ENCODE measurements around the gene ZNF579.

Gene ZNF579

DNA sequence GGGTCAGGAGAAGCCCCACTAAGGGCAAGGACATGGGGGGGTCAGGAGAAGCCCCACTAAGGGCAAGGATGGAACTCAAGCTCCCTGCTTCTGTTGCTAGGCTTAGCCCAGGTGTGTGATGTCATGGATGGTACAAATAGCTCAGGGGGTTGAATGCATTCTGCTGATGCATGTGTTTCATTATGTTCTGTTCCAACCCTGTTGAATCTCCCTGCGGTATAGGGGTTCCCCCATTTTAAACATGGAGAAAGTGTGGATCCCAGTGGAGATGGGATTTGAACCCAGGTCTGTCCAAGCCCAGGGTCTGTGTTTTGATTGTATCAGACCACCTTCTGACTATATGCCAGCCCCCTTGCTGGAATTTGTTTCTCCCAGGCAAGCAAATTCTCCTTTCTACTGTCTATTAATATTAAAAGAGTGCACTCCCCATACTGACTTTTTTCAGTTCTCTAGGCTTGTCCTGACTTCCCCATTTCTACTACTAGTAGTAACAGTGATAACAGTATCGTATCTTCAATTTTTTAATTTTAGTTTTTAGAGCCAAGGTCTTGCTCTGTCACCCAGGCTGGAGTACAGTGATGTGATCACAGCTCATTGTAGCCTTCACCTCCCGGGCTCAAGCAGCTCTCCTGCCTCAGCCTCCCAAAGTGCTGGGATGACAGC is 31.5 kb upstream of the ZNF579 start:
- no peak for DNase-seq

DNA sequence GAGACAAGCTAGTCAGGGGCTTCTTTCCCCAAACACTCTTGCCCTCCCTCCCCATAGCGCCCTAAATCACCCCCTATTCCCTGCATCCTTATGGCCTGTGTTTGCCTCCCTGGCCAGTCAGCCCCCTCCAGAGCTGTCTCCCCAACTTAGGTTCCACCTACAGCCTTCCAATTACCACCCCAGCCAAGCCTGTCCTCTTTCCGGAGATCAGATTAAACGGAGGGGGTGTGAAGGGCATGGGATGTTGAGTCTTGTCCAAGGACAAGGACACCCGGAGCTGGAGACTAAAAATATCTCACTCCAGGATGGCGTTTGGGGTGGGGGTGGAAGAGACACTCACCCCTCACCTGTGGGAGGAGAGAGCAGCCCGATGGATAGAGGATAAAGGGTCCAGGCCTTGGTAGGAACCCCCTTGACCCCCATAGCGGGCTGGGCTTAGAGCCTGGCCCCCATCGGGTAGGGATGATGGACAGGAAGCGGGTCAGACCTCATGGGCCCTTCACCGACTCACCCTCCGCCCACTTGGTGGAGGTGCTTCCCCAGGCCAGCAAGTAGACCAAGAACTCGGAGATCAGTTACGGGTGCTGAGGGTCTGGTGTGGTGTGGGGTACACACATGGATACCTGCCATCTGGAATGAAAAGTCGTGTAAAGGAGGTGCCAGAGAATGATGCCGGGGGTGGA is 30.8 kb upstream of the ZNF579 start:
- no peak for DNase-seq

DNA sequence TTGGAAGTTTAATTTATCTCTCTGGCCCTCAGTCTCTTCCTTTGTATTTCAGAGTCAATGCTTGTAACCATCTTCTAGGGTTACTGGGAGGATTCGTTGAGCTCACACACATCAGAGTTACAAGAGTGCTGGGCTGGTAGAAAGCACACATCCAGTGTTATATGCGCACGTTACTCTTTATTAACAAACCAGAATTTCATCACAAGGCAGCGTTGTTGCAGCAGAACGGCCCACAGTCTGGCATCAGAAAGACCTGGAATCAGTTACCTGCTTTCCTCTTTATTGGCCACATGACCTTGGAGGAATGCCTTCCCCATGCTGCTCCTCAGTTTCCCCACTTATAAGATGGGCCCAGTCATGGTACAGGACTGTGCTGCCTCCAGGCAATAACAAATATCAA is 28.7 kb upstream of the ZNF579 start:
- no peak for DNase-seq

DNA sequence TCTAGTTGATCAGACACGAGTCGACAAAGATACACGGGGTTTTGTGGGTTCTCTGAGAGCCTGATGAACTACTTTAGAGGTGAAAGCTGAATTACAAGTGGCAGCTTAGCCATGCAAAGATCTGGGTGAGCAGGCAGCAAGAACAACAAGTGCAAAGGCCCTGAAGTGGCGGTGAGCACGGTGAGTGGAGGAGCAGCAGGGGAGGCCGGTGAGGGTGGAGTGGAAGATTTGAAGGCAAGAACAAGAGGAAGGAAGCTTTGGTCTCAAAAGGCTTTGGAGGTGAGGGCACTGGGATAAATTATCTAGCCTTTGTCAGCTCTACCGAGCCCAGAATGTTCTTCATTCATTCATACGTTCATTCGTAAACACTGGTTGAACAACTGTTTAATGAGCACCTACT is 26.2 kb upstream of the ZNF579 start:
- DNase-seq: no peak

DNA sequence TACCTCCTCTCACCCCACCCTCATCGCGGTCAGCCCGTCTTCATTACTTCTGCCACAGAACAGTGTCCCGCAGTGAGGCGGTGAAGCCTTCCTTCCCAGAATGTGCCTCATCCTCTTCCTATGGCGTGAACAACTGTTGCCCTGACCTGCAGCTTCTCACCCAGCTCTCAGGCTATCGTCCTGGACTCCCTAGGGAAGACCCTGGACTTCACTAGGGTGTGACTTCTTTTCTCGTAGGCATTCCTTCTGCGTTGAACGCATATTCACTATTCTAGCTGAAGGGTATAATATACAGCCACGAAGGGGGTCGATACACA is 25.8 kb upstream of the ZNF579 start:
- no peak for DNase-seq

DNA sequence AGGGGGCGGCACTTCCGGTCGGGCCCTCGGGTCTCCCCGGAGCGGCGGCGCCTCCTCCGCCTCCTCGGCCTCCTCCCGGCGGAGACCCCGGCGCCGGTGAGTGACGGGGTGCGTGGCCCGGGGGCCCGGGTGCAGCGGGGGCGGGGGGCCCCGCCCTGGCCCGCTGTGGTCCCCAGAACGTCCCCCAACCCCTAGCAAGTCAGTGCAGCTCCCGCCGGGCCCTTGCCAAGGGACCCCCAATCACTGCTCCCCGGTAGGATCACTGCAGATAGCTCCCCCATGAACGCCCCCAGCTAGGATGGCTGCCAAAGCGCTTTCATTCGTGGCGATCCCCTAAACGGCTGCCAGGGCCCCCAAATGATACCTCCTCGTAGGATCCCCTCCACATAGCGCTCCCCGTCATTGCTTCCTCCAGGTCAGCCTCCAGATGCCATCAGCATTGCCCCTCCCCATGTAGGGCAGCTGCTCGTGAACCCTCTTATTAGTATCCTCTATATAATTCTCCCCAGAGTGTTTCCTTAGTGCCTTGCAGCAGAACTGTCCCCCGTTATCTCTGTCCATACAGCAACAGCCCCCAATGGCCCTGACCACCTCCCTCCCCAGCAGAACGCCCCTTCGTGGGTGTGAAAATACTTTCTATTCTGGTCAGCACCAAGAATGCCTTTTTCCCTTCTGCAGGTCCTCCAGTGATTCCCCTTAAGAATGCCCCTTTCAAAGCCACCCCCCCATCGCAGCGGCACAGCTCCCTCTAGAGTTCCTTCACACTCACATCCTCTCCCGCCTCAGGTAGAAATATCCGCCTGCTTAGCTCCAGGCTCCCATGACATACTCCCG is 25.2 kb upstream of the ZNF579 start, which contains the start of gene ZNF865:
ZNF865 (plus strand) TSS at position 11 of the 834 bp plus-strand sequence. CDS start 7,972 bp downstream, outside the sequence.
- DNase-seq: peak; percentile 59 to 60

DNA sequence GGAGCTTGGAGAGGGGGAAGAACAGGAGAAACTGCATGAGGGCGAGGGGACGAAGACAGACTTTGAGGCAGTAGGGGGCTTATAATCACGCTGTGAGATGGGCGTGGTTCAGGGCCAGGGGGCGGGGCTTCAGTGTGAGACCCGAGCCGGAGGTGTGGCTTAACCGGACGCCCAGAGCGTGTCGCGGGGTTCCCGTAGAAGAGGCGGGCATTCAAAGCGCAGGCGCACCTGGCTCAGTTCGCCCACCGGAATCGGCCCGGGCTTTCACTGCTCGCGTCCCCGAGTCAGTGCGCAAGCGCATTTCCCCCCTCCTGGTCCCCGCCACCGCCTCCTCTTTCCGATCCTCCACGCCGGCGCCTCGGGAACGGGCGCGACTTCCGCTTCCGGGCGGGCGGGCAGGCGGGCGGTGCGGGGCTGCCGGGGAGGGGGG is 24.6 kb upstream of the ZNF579 start:
- peak; percentile 98 to 99 for DNase-seq

DNA sequence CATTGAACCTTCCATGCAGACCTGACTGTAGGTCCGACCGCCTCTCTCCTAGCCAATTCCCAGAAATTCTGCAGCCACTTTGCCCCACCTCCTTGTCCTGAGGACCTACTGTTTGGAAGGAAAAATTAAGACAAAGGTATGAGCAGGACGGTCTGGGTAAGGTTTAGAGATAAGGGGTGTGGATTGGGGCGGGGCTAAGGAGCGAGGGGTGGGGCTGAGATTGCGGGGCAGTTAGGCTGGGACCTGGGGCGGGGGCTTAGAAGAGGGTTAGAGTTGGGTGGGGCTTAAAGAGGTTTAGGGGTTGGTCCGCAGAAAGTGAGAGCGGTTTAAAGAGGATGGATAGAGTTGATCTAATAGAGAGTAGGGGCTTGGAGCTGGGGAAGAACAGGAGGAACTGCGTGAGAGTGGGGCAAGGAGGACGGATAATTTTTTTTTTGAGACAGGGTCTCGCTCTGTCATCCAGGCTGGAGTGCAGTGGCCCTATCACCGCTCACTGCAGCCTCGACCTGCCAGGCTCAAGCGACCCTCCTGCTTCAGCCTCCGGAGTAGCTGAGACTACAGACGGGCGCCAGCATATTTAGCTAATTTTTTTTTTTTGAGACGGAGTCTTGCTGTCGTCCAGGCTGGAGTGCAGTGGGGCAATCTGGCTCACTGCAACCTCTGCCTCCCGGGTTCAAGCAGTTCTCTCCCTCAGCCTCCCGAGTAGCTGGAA is 23.1 kb upstream of the ZNF579 start:
- no peak for DNase-seq

DNA sequence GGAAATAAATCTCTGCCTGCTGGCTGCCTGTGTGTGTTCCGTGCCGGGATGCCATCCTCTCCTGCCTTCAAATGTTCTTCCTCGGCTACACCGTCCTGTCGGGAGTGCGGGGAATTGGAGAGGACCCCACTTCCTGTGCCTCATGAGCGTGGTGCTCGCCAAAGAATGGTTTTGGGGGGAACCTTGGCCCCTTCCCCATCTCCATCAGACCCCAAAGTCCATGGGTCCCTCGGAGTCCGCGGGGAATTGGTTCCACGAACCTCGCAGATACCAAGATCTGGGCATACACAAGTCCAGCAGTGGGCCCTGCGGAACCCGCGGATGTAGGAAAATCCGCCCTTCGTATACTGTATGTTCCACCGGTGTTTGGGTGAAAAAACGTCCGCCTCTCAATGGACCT is 22.5 kb upstream of the ZNF579 start:
- no peak for DNase-seq

DNA sequence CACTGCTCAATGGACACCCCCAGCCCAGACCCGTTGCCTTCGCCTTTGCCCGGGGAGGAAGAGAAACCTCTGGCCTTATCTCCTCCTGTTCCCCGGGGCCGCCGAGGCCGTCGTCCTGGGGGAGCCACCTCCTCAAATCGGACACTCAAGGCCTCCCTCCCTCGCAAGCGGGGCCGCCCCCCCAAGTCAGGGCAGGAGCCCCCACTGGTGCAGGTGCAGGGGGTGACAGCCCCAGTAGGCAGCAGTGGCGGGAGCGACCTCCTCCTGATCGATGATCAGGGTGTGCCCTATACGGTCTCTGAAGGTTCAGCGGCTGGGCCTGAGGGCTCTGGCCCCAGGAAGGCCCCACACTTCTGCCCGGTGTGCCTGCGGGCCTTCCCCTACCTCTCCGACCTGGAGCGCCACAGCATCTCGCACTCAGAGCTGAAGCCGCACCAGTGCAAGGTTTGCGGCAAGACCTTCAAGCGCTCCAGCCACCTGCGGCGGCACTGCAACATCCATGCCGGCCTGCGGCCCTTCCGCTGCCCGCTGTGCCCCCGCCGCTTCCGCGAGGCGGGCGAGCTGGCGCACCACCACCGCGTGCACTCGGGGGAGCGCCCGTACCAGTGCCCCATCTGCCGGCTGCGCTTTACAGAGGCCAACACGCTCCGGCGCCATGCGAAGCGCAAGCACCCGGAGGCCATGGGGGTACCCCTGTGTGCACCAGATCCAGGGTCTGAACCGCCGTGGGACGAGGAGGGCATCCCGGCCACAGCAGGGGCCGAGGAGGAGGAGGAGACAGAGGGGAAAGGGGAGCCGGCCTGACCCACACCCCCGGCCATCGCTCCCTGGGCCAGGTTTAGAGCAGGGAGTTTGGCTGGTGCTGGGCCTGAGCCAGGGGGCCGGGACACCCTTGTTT is 21.7 kb upstream of the ZNF579 start:
- no peak for DNase-seq

DNA sequence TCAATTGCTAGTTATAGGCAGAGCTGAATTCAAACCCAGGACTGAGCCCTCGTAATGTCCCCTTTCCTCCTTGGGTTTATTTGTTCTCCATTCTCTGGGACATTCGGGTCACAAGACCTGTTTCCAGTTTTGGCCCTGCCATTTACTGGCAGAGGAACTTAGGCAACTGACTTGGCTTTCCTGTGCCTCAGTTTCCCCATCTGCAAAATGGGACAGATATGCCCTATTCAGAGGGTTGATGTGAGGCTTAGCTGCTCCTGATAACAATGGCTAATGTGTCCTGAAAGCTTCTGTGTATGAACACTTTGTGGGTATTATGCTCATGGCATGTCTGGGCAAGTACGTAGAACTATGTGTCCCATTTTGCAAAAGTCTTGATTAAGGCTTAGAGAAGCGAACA is 20.4 kb upstream of the ZNF579 start:
- DNase-seq: no peak

DNA sequence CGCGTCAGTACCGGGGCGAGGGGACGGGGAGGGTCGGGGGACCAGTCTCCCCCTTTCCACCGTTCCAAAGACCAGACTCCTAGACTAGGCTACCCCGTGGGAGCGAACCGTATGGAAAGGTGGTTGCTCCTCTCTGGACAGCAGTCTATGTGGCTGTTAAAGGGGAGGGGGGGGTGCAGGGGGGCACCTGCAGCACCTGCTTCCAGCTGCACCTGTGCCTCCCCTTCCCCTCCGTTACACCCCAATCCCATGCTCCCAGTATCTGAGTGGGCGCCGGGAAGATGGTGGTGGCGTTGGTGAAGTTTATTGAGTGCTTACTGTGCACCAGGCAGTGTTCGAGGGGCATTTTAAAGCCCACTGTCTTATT is 20.0 kb upstream of the ZNF579 start:
- DNase-seq: no peak

DNA sequence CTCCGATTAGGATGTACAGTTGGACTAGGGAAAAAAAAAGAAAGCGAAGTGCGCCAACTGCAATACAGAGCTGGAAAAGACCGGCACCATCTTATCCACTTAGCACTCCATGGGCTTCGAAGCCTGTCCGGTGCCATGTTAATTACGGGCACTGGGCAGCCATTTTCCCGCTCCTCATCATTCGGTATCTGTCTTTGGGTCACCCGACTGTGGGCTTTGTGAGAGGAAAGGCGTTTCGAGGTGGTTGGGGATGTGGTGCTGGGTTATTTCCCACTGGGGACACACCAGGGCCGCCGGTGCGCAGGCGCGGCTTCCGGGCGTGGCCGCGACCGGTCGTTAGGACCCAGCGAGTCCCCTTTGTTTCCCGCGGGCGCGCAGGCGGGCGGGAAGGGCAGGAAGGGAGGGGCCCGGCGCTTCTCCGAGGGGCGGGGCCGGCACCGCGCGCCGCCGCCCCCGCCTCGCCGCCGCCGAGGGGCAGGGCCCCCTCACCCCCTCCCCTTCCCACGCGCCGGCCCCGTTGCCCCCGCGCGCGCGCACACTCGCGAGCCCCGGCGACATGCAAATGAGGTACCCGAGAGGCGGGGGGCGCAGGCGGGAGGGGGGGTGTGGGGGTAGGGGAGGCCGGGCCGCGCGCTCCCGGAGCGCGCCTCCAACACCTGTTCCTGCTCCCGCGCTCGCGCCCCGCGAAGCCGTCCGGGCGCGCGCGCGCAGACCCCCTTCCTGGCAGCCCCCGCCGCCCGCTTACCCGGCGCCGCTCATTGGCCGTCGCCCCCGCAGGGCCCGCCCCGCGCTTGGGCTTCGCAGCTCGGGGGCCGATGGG is 19.4 kb upstream of the ZNF579 start, which contains the start of gene ZNF524:
ZNF524 (plus strand) TSS at position 447 of the 820 bp plus-strand sequence. CDS start 1,825 bp downstream, outside the sequence.
- peak; percentile 76 to 78 for DNase-seq

DNA sequence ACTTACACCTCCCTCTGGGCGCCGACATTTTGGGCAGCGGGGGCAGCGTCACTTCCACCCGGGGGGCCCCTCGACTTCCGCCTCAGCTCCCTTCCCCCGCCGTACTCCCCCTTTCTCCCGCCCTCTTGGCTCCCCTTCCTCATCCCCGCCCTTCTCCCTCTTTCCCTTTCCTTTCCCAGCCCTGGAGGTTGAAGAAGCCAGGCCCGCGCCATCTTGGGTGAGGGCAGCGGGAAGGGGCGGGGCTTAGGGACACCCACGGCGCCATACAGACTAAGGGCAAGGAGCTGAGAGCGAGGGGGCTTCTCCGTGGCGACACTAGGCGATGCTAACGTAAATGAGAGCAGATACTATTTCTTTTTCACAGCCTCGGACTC is 18.8 kb upstream of the ZNF579 start, which contains the start of gene FIZ1:
FIZ1 (minus strand) TSS at position 50 of the 374 bp plus-strand sequence. CDS start 1,652 bp downstream, outside the sequence.
- DNase-seq: peak; percentile 96

DNA sequence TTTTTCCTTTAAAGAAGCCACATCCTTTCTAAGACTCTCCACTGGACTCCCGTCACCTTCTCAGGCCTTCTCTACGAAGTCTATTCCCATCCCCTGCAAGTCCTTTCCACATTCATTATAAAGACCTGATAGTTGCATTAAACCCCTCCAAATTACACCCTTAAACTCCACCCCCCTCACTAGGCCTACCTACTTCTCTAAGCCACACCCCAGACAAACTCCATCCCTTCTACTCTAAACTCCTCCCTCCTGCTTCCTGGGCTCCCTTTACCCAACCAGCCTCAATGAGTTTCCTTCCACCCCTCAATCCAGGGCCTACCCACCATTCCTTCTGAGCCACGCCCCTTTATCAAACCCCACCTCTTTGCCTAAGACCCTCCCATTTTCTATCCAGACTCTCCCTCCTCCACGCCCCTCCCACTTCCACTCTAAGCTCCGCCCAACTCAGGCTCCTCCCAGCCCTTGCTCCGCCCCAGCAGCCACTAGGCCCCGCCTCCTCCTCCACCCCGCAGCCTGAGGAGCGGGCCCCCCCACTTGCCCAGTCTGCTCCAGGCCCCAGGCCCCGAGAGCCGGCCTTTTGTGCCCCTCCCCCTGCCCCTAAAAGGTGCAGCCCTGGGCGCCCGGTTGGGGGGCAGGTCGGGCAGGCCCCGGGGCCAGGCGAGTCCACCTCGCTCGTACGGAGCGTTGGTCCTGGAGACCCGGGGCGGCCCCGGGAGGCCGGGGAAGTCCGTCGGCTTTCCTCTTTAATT is 18.2 kb upstream of the ZNF579 start:
- DNase-seq: peak; percentile 89 to 90

DNA sequence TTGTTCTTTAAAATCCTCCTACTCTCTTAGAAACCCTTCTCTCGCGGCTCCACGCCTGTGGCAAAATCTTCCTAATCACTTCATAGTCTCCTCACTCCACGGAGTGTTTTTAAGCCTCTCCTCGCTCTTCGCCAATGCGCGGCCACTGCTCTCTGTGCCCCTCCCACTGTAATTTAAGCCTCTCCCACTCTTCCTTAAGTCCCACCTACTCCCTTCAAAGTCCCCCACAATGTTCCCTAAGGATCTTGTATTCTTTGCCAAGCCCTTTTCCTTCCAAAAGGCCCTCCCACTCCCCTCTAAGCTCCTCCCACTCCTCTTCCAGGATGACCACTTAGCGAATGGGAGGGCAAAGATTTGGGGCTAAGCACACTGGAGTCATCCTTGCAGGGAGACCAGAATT is 17.4 kb upstream of the ZNF579 start:
- DNase-seq: no peak

DNA sequence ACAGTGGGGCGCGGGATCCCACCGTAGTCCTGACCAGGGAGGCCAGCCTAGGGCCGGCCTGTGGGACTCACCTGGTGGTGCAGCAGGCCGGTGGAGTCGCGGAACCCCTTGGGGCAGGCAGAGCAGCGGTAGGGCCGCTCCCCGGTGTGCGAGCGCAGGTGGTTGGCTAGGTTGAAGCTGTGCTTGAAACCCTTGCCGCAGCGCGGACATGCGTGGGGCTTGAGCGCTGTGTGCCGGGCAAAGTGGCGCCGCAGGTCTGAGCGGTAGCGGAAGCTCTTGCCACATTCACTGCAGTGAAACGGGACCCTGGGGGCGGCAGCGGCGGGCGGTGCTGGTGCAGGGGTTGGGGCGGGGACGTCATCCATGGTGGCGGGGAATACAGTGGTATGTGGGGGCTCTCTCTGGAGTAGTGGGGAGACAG is 16.9 kb upstream of the ZNF579 start:
- no peak for DNase-seq

DNA sequence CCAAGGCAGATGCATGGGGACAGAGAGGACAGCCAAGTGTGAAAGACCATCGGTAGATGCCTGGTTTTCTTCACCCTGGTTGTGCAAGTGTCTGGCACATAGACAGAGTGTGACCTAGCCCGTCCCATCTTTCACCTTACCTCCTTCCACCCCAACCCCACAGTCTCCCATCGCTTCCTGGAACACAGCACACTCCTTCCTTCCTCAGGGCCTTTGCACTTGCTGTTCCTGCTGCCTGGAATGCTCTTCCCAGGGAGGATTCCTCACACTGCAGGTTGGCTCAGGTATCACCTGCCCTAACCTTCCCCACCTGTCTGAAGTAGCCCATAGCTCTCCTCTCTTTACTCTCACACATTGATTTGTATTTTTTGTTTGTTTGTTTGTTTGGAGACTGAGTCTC is 15.7 kb upstream of the ZNF579 start:
- DNase-seq: no peak

DNA sequence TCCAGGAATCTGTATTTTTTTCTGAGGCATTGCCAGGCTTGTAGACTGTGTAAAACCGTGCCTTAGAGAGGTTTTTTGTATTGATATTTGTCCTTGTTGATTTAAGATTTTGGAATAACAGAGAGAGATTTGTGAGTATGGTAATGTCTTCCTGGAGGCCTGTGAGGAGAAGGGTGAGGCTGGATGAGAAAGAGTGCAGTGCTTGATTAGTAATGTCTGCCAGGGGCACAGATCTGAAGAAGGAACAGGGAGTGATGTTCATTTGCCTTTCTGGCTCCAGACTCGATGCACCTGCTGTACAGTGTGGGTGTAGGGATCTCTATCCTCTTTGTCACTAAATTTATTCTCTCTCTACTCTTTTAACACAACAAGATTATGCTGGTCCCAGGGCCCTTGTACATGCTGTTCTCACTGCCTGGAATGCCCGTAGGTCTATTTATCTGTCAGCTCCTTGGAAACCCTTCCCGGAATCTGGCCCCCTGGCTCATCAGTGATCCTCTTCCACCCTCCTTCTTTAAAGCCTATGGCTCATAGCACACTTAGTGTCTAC is 14.4 kb upstream of the ZNF579 start:
- DNase-seq: no peak

Data from activated CD4-positive, alpha-beta T cell treated with anti-CD3 and anti-CD28 coated beads, Interleukin-2, amount 50 U/mL, for 4 hours (primary cell).